Loucy (cell line): ENCODE results near the gene LHX4.

Experiments used
- CTCF ChIP-seq: fragments of 200-600 bp; sonication (generic); conservative IDR thresholded peaks from 2 replicates; pipeline ENCODE4 v1.5.1; 2014; ENCODE audit warnings: mild to moderate bottlenecking, antibody characterized with exemption, low read length
- EZH2phosphoT487 ChIP-seq: fragments of 200-600 bp; IDR thresholded peaks from 2 replicates; pipeline ENCODE4 v1.6.1; 2018; ENCODE audit warnings: antibody characterized with exemption, mild to moderate bottlenecking, moderate library complexity, borderline replicate concordance

- no peak for TF ChIP-seq CTCF
- no peak for TF ChIP-seq EZH2phosphoT487
These were observed 13.1 kb upstream of the LHX4 start for GRCh38 chr1:180217006-180217405.
